HG03025 (cell line): ENCODE results near the gene DCDC1.

Source experiments
- ATAC-seq: cut with Tn5 transposase; IDR thresholded peaks from one replicate; pipeline ENCODE4 v1.9.1; 2021; ENCODE audit warnings: mild to moderate bottlenecking, moderate library complexity; ENCODE audit not compliant: unreplicated experiment, low FRiP score

DCDC1 gene

GRCh38 chr11:30935861-30936260 is 433.7 kb downstream of the DCDC1 start:
- ATAC-seq = no peak

- ATAC-seq = no peak
Measured at GRCh38 chr11:30926130-30926529, 443.4 kb downstream of the DCDC1 start.

- no peak for ATAC-seq
Measured at GRCh38 chr11:30921811-30922210, 447.7 kb downstream of the DCDC1 start.

GRCh38 chr11:30919389-30920152 is 450.0 kb downstream of the DCDC1 start:
- peak; percentile 51 for ATAC-seq

- no peak for ATAC-seq
Measured at GRCh38 chr11:30917859-30918478, 451.6 kb downstream of the DCDC1 start.

GRCh38 chr11:30917266-30917665 is 452.3 kb downstream of the DCDC1 start:
- no peak for ATAC-seq

GRCh38 chr11:30916764-30917163 is 452.8 kb downstream of the DCDC1 start:
- ATAC-seq = no peak

GRCh38 chr11:30914143-30914762 is 455.3 kb downstream of the DCDC1 start:
- ATAC-seq = no peak

- no peak for ATAC-seq
Measured at GRCh38 chr11:30911247-30911646, 458.3 kb downstream of the DCDC1 start.

- ATAC-seq = no peak
Measured at GRCh38 chr11:30908857-30909256, 460.7 kb downstream of the DCDC1 start.

GRCh38 chr11:30908272-30908671 is 461.3 kb downstream of the DCDC1 start:
- ATAC-seq = no peak

- no peak for ATAC-seq
Measured at GRCh38 chr11:30902929-30903328, 466.6 kb downstream of the DCDC1 start.

GRCh38 chr11:30895046-30895445 is 474.5 kb downstream of the DCDC1 start:
- ATAC-seq = no peak

GRCh38 chr11:30893318-30893717 is 476.2 kb downstream of the DCDC1 start:
- no peak for ATAC-seq

GRCh38 chr11:30889143-30889794 is 480.3 kb downstream of the DCDC1 start:
- ATAC-seq = no peak

- ATAC-seq = no peak
Measured at GRCh38 chr11:30879322-30880005, 490.1 kb downstream of the DCDC1 start.

- no peak for ATAC-seq
Measured at GRCh38 chr11:30878400-30878799, 491.1 kb downstream of the DCDC1 start.

- no peak for ATAC-seq
Measured at GRCh38 chr11:30876663-30877396, 492.7 kb downstream of the DCDC1 start.

GRCh38 chr11:30876228-30876627 is 493.3 kb downstream of the DCDC1 start:
- ATAC-seq = no peak

GRCh38 chr11:30875806-30876205 is 493.7 kb downstream of the DCDC1 start:
- ATAC-seq = no peak
